Measurements from ENCODE around the gene TSPYL1.

DNA sequence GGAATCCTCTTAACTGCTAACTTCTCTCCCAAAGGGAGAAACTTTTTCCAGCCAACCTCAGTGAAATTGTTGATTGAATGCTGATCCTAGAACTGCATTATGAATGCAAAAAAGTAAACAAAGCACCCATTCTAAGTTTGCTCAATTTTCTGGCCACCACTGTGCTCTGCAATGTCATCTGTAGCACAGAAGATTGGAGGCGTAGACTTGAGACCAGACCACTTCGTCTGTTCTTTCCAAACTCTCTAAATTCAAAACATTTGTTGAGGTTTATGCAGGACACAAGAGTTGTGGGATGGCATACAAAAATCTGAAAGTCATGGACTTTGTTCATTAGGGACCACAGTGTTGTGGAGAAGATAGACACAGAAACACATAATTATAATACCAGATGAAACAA lies 11.1 kb upstream of the TSPYL1 start:
- no peak for TF ChIP-seq EZH2 (IDR thresholded peaks at IDR 0.05; ENCODE audit: borderline replicate concordance, insufficient read depth, low read length, poor library complexity, severe bottlenecking)
- no peak for TF ChIP-seq CTCF (IDR thresholded peaks at IDR 0.05; ENCODE audit: poor library complexity, severe bottlenecking)
- TF ChIP-seq, protein P1, sequence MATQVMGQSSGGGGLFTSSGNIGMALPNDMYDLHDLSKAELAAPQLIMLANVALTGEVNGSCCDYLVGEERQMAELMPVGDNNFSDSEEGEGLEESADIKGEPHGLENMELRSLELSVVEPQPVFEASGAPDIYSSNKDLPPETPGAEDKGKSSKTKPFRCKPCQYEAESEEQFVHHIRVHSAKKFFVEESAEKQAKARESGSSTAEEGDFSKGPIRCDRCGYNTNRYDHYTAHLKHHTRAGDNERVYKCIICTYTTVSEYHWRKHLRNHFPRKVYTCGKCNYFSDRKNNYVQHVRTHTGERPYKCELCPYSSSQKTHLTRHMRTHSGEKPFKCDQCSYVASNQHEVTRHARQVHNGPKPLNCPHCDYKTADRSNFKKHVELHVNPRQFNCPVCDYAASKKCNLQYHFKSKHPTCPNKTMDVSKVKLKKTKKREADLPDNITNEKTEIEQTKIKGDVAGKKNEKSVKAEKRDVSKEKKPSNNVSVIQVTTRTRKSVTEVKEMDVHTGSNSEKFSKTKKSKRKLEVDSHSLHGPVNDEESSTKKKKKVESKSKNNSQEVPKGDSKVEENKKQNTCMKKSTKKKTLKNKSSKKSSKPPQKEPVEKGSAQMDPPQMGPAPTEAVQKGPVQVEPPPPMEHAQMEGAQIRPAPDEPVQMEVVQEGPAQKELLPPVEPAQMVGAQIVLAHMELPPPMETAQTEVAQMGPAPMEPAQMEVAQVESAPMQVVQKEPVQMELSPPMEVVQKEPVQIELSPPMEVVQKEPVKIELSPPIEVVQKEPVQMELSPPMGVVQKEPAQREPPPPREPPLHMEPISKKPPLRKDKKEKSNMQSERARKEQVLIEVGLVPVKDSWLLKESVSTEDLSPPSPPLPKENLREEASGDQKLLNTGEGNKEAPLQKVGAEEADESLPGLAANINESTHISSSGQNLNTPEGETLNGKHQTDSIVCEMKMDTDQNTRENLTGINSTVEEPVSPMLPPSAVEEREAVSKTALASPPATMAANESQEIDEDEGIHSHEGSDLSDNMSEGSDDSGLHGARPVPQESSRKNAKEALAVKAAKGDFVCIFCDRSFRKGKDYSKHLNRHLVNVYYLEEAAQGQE (IDR thresholded peaks at IDR 0.05; ENCODE audit: borderline replicate concordance) = no peak
